IPS-15b (cell line): Measurements from ENCODE around the gene PIK3C2B.

Experiments used
- H3K27me3 ChIP-seq: one replicate; pipeline ENCODE4 v1.6.1; 2013; ENCODE audit warnings: low read length; ENCODE audit not compliant: control insufficient read depth, insufficient read depth
- H3K36me3 ChIP-seq: one replicate; pipeline ENCODE4 v1.6.1; 2013; ENCODE audit warnings: low read length; ENCODE audit not compliant: control insufficient read depth, insufficient read depth
- H3K4me1 ChIP-seq: one replicate; pipeline ENCODE4 v1.6.1; 2013; ENCODE audit warnings: mild to moderate bottlenecking, low read length; ENCODE audit not compliant: control insufficient read depth, insufficient read depth
- H3K4me3 ChIP-seq: one replicate; pipeline ENCODE4 v1.5.1; 2013; ENCODE audit warnings: low read depth, low read length
- H3K9ac ChIP-seq: one replicate; pipeline ENCODE4 v1.6.1; 2013; ENCODE audit warnings: low read depth, mild to moderate bottlenecking, low read length
- H3K9me3 ChIP-seq: one replicate; pipeline ENCODE4 v1.6.1; 2013; ENCODE audit warnings: mild to moderate bottlenecking, low read length; ENCODE audit not compliant: control insufficient read depth, insufficient read depth

PIK3C2B gene

GRCh38 chr1:204463125-204464060, 31.2 kb downstream of the PIK3C2B start:
- Histone ChIP-seq H3K4me3 (no peak overlapping the region), H3K9ac (no peak overlapping the region), H3K9me3 (no peaks in the 10 kb centered on the region), H3K36me3 (peaks cover 13% of the 10 kb centered on the region), H3K27me3 (no peaks in the 10 kb centered on the region), H3K4me1 (peaks cover 7% of the 10 kb centered on the region)

GRCh38 chr1:204462229-204462561, 32.4 kb downstream of the PIK3C2B start:
- Histone ChIP-seq H3K4me3 (no peak overlapping the region), H3K27me3 (no peaks in the 10 kb centered on the region), H3K36me3 (peaks cover 13% of the 10 kb centered on the region), H3K4me1 (peaks cover 7% of the 10 kb centered on the region), H3K9me3 (no peaks in the 10 kb centered on the region), H3K9ac (no peak overlapping the region)

- H3K27me3 ChIP-seq: no peaks in the 10 kb centered on the region
- no peaks in the 10 kb centered on the region for H3K9me3 ChIP-seq
- H3K9ac ChIP-seq: no peak overlapping the region
- peaks cover 13% of the 10 kb centered on the region for H3K36me3 ChIP-seq
- peaks cover 8% of the 10 kb centered on the region for H3K4me1 ChIP-seq
- H3K4me3 ChIP-seq: no peak overlapping the region
These were observed 33.0 kb downstream of the PIK3C2B start for GRCh38 chr1:204461331-204462228.

- no peak overlapping the region for H3K9ac ChIP-seq
These were observed 34.3 kb downstream of the PIK3C2B start for GRCh38 chr1:204460346-204460745.

GRCh38 chr1:204459706-204460105, 34.9 kb downstream of the PIK3C2B start:
- Histone ChIP-seq H3K9me3 (no peaks in the 10 kb centered on the region), H3K4me3 (no peak overlapping the region), H3K27me3 (no peaks in the 10 kb centered on the region), H3K4me1 (peaks cover 18% of the 10 kb centered on the region), H3K36me3 (peaks cover 13% of the 10 kb centered on the region), H3K9ac (no peak overlapping the region)

More at GRCh38 chr1:204460346-204460745, 34.3 kb downstream of the PIK3C2B start:
- H3K4me1 ChIP-seq: peaks cover 15% of the 10 kb centered on the region
- no peak overlapping the region for H3K4me3 ChIP-seq
- peaks cover 13% of the 10 kb centered on the region for H3K36me3 ChIP-seq
- no peaks in the 10 kb centered on the region for H3K27me3 ChIP-seq
- H3K9me3 ChIP-seq: no peaks in the 10 kb centered on the region

GRCh38 chr1:204457666-204458065, 36.9 kb downstream of the PIK3C2B start:
- Histone ChIP-seq H3K9ac (no peak overlapping the region), H3K27me3 (no peaks in the 10 kb centered on the region), H3K4me1 (peaks cover 29% of the 10 kb centered on the region), H3K36me3 (peaks cover 13% of the 10 kb centered on the region), H3K4me3 (no peak overlapping the region), H3K9me3 (no peaks in the 10 kb centered on the region)

- Histone ChIP-seq H3K4me1 (peaks cover 29% of the 10 kb centered on the region), H3K4me3 (no peak overlapping the region), H3K36me3 (peaks cover 9% of the 10 kb centered on the region), H3K27me3 (no peaks in the 10 kb centered on the region), H3K9ac (no peak overlapping the region), H3K9me3 (no peaks in the 10 kb centered on the region)
These were observed 37.7 kb downstream of the PIK3C2B start for GRCh38 chr1:204456826-204457442.

- Histone ChIP-seq H3K27me3 (no peaks in the 10 kb centered on the region), H3K9me3 (no peaks in the 10 kb centered on the region), H3K4me3 (no peak overlapping the region), H3K4me1 (peaks cover 29% of the 10 kb centered on the region), H3K36me3 (peaks cover 5% of the 10 kb centered on the region), H3K9ac (no peak overlapping the region)
These were observed 38.8 kb downstream of the PIK3C2B start for GRCh38 chr1:204455831-204456145.

- peak overlapping the region; percentile 42 for H3K4me3 ChIP-seq
- no peak overlapping the region for H3K9ac ChIP-seq
- H3K36me3 ChIP-seq: peaks cover 5% of the 10 kb centered on the region
- no peaks in the 10 kb centered on the region for H3K9me3 ChIP-seq
- no peaks in the 10 kb centered on the region for H3K27me3 ChIP-seq
- H3K4me1 ChIP-seq: peaks cover 29% of the 10 kb centered on the region
These were observed 39.4 kb downstream of the PIK3C2B start for GRCh38 chr1:204455063-204455830.

GRCh38 chr1:204454476-204454875, 40.1 kb downstream of the PIK3C2B start:
- Histone ChIP-seq H3K9me3 (no peaks in the 10 kb centered on the region), H3K36me3 (peaks cover 5% of the 10 kb centered on the region), H3K4me1 (peaks cover 33% of the 10 kb centered on the region), H3K27me3 (no peaks in the 10 kb centered on the region), H3K9ac (no peak overlapping the region), H3K4me3 (no peak overlapping the region)

GRCh38 chr1:204453141-204453772, 41.3 kb downstream of the PIK3C2B start:
- Histone ChIP-seq H3K36me3 (no peaks in the 10 kb centered on the region), H3K27me3 (no peaks in the 10 kb centered on the region), H3K4me1 (peaks cover 33% of the 10 kb centered on the region), H3K9me3 (no peaks in the 10 kb centered on the region), H3K9ac (peak overlapping the region; percentile 9), H3K4me3 (no peak overlapping the region)
